ENCODE results near the gene CAB39L. TPM values are rescaled to one million over a fixed set of nuclear protein-coding genes. Genes with fewer than 3 reads are reported as not detected.

Gene CAB39L
- total and polyA plus RNA-seq, 4 donors, result 1.8 to 5.1 (median 2.1) TPM

GRCh38 chr13:49341517-49341916, 102.3 kb downstream of the CAB39L start:
- DNase-seq (ENCODE audit: low spot score), result no peak
- Histone ChIP-seq H3K27ac (ENCODE audit: low read depth in 1 of 2, low read length in 2 of 2) (no peak overlapping the region), H3K36me3 (ENCODE audit: control insufficient read depth in 4 of 4, insufficient read depth in 3 of 4, low read depth in 1 of 4, low read length in 3 of 4) (no peaks in the 10 kb centered on the region), H3K4me1 (ENCODE audit: control insufficient read depth in 4 of 4, insufficient read depth in 4 of 4, low read length in 3 of 4) (peaks cover 0 to 7% (median 1%) of the 10 kb centered on the region in 4 donors), H3K9ac (ENCODE audit: low read depth in 1 of 2, low read length in 2 of 2) (no peak overlapping the region), H3K4me3 (ENCODE audit: low read depth in 1 of 3, low read length in 3 of 3) (no peak overlapping the region), H3K9me3 (ENCODE audit: control insufficient read depth in 4 of 4, low read length in 3 of 4) (no peaks in the 10 kb centered on the region), H3K27me3 (ENCODE audit: control insufficient read depth in 4 of 4, insufficient read depth in 4 of 4, low read length in 3 of 4) (no peaks in the 10 kb centered on the region)
- TF ChIP-seq SP1 (IDR thresholded peaks at IDR 0.05) (no peak), TAF1 (conservative IDR thresholded peaks at IDR 0.05) (no peak)
- 33% methylated on average over 3 of the region's 3 CpGs for WGBS

DNA sequence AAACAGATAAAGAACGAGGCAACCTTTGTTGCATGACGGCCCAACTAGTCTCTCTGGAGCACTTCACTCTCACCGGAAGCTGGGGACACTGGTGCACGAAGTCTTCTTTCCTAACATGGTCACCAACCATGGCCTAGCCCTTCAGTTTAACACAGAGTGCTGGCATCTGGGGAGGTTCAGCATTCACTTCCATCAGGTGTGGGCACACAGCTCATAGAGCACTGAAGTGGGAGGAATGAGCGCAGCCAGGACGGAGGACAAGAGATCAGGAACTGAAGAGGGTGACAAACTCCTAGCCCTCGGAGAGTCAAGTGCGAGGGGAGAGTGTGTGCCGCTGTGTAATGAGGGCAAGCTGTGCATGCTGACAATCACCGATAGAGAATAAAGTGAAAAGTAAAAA, 103.7 kb downstream of the CAB39L start:
- H3K9me3 ChIP-seq (ENCODE audit: control insufficient read depth in 4 of 4, low read length in 3 of 4), result no peaks in the 10 kb centered on the region
- no peak overlapping the region for H3K4me3 ChIP-seq (ENCODE audit: low read depth in 1 of 3, low read length in 3 of 3)
- TF ChIP-seq HNF4A (conservative IDR thresholded peaks at IDR 0.05) (no peak), TAF1 (conservative IDR thresholded peaks at IDR 0.05) (no peak), GABPA (IDR thresholded peaks at IDR 0.05 in 1 of 2, conservative IDR thresholded peaks at IDR 0.05 in 1 of 2) (no peak), RAD21 (IDR thresholded peaks at IDR 0.05) (no peak), HNF4G (IDR thresholded peaks at IDR 0.05) (no peak), EGR1 (IDR thresholded peaks at IDR 0.05; ENCODE audit: low read depth in 2 of 2) (no peak), RXRA (IDR thresholded peaks at IDR 0.05) (no peak), FOXA1 (IDR thresholded peaks at IDR 0.05) (no peak), YY1 (IDR thresholded peaks at IDR 0.05) (no peak), FOXA2 (IDR thresholded peaks at IDR 0.05) (no peak), SP1 (IDR thresholded peaks at IDR 0.05) (no peak), JUND (IDR thresholded peaks at IDR 0.05) (no peak), NR2F2 (IDR thresholded peaks at IDR 0.05) (no peak)
- TF ChIP-seq, protein P1, sequence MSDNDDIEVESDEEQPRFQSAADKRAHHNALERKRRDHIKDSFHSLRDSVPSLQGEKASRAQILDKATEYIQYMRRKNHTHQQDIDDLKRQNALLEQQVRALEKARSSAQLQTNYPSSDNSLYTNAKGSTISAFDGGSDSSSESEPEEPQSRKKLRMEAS (IDR thresholded peaks at IDR 0.05), result no peak
- TF ChIP-seq, protein P2, sequence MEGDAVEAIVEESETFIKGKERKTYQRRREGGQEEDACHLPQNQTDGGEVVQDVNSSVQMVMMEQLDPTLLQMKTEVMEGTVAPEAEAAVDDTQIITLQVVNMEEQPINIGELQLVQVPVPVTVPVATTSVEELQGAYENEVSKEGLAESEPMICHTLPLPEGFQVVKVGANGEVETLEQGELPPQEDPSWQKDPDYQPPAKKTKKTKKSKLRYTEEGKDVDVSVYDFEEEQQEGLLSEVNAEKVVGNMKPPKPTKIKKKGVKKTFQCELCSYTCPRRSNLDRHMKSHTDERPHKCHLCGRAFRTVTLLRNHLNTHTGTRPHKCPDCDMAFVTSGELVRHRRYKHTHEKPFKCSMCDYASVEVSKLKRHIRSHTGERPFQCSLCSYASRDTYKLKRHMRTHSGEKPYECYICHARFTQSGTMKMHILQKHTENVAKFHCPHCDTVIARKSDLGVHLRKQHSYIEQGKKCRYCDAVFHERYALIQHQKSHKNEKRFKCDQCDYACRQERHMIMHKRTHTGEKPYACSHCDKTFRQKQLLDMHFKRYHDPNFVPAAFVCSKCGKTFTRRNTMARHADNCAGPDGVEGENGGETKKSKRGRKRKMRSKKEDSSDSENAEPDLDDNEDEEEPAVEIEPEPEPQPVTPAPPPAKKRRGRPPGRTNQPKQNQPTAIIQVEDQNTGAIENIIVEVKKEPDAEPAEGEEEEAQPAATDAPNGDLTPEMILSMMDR (IDR thresholded peaks at IDR 0.05; ENCODE audit: low read depth, low read length, missing input control), result no peak
- TF ChIP-seq, protein P3, sequence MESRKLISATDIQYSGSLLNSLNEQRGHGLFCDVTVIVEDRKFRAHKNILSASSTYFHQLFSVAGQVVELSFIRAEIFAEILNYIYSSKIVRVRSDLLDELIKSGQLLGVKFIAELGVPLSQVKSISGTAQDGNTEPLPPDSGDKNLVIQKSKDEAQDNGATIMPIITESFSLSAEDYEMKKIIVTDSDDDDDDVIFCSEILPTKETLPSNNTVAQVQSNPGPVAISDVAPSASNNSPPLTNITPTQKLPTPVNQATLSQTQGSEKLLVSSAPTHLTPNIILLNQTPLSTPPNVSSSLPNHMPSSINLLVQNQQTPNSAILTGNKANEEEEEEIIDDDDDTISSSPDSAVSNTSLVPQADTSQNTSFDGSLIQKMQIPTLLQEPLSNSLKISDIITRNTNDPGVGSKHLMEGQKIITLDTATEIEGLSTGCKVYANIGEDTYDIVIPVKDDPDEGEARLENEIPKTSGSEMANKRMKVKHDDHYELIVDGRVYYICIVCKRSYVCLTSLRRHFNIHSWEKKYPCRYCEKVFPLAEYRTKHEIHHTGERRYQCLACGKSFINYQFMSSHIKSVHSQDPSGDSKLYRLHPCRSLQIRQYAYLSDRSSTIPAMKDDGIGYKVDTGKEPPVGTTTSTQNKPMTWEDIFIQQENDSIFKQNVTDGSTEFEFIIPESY (IDR thresholded peaks at IDR 0.05), result no peak
- TF ChIP-seq, protein P4, sequence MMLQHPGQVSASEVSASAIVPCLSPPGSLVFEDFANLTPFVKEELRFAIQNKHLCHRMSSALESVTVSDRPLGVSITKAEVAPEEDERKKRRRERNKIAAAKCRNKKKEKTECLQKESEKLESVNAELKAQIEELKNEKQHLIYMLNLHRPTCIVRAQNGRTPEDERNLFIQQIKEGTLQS (IDR thresholded peaks at IDR 0.05), result no peak
- TF ChIP-seq, protein P5, sequence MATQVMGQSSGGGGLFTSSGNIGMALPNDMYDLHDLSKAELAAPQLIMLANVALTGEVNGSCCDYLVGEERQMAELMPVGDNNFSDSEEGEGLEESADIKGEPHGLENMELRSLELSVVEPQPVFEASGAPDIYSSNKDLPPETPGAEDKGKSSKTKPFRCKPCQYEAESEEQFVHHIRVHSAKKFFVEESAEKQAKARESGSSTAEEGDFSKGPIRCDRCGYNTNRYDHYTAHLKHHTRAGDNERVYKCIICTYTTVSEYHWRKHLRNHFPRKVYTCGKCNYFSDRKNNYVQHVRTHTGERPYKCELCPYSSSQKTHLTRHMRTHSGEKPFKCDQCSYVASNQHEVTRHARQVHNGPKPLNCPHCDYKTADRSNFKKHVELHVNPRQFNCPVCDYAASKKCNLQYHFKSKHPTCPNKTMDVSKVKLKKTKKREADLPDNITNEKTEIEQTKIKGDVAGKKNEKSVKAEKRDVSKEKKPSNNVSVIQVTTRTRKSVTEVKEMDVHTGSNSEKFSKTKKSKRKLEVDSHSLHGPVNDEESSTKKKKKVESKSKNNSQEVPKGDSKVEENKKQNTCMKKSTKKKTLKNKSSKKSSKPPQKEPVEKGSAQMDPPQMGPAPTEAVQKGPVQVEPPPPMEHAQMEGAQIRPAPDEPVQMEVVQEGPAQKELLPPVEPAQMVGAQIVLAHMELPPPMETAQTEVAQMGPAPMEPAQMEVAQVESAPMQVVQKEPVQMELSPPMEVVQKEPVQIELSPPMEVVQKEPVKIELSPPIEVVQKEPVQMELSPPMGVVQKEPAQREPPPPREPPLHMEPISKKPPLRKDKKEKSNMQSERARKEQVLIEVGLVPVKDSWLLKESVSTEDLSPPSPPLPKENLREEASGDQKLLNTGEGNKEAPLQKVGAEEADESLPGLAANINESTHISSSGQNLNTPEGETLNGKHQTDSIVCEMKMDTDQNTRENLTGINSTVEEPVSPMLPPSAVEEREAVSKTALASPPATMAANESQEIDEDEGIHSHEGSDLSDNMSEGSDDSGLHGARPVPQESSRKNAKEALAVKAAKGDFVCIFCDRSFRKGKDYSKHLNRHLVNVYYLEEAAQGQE (IDR thresholded peaks at IDR 0.05), result no peak
- H3K4me1 ChIP-seq (ENCODE audit: control insufficient read depth in 4 of 4, insufficient read depth in 4 of 4, low read length in 3 of 4), result peaks cover 0 to 4% (median 1%) of the 10 kb centered on the region in 4 donors
- 88% methylated on average over 10 of the region's 10 CpGs for WGBS
- H3K36me3 ChIP-seq (ENCODE audit: control insufficient read depth in 4 of 4, insufficient read depth in 3 of 4, low read depth in 1 of 4, low read length in 3 of 4), result no peaks in the 10 kb centered on the region
- no peak overlapping the region for H3K27ac ChIP-seq (ENCODE audit: low read depth in 1 of 2, low read length in 2 of 2)
- no peak overlapping the region for H3K9ac ChIP-seq (ENCODE audit: low read depth in 1 of 2, low read length in 2 of 2)
- H3K27me3 ChIP-seq (ENCODE audit: control insufficient read depth in 4 of 4, insufficient read depth in 4 of 4, low read length in 3 of 4), result no peaks in the 10 kb centered on the region
- DNase-seq (ENCODE audit: low spot score), result no peak

Measured in liver (tissue), 9 donors.